Neural cell (in vitro differentiated cells): ENCODE measurements around the gene LRIG1. TPM values are rescaled to one million over a fixed set of nuclear protein-coding genes. Genes with fewer than 3 reads are reported as not detected.

Source experiments
- H2AFZ ChIP-seq: fragments of 200-600, 300-800 bp; sonication (generic), shearing (Covaris generic); 2 replicates; pipeline ENCODE4 v1.6.0; 2014; ENCODE audit warnings: low read depth, mild to moderate bottlenecking, antibody characterized with exemption, low read length, moderate library complexity
- H3F3A ChIP-seq: fragments of 200-600 bp; shearing (Covaris generic); 2 replicates; pipeline ENCODE4 v1.6.1; 2016; ENCODE audit warnings: mild to moderate bottlenecking, moderate library complexity, mixed read lengths, antibody characterized with exemption, low read length; ENCODE audit not compliant: insufficient read depth, poor library complexity, severe bottlenecking
- H3K27ac ChIP-seq: fragments of 200-600, 300-800 bp; sonication (generic), shearing (Covaris generic); 2 replicates; pipeline ENCODE4 v1.5.1; 2014; ENCODE audit warnings: mild to moderate bottlenecking, low read length, moderate library complexity
- H3K27me3 ChIP-seq: fragments of 300-800, 200-600 bp; sonication (generic), shearing (Covaris generic); 2 replicates; pipeline ENCODE4 v1.6.0; 2014; ENCODE audit warnings: mild to moderate bottlenecking, low read depth, low read length, moderate library complexity; ENCODE audit not compliant: insufficient read depth
- H3K36me3 ChIP-seq: fragments of 300-800, 200-600 bp; sonication (generic), shearing (Covaris generic); 2 replicates; pipeline ENCODE4 v1.5.1; 2014; ENCODE audit warnings: mild to moderate bottlenecking, antibody characterized with exemption, low read length, moderate library complexity; ENCODE audit not compliant: insufficient read depth
- H3K4me2 ChIP-seq: fragments of 300-800, 200-600 bp; sonication (generic), shearing (Covaris generic); 2 replicates; pipeline ENCODE4 v1.6.0; 2014; ENCODE audit warnings: mild to moderate bottlenecking, low read length
- H3K4me3 ChIP-seq: fragments of 300-800, 200-600 bp; sonication (generic), shearing (Covaris generic); 2 replicates; pipeline ENCODE4 v1.5.1; 2014; ENCODE audit warnings: mild to moderate bottlenecking, low read length, moderate library complexity
- H3K79me2 ChIP-seq: fragments of 200-600 bp; shearing (Covaris generic); replicated peaks from 2 replicates; pipeline ENCODE4 v1.6.0; 2014; ENCODE audit warnings: mild to moderate bottlenecking, low read length, moderate library complexity; ENCODE audit not compliant: insufficient read depth
- H3K9ac ChIP-seq: fragments of 300-800, 200-600 bp; sonication (generic), shearing (Covaris generic); 2 replicates; pipeline ENCODE4 v1.6.1; 2016; ENCODE audit warnings: mild to moderate bottlenecking, low read length, mixed read lengths
- H3K9me2 ChIP-seq: fragments of 200-600 bp; shearing (Covaris generic); 2 replicates; pipeline ENCODE4 v1.6.1; 2016; ENCODE audit warnings: mild to moderate bottlenecking, low read length, mixed read lengths; ENCODE audit not compliant: insufficient read depth
- H3K9me3 ChIP-seq: fragments of 200-600, 300-800 bp; sonication (generic), shearing (Covaris generic); 2 replicates; pipeline ENCODE4 v1.6.1; 2016; ENCODE audit warnings: mild to moderate bottlenecking, mixed run types, low read length, moderate library complexity, mixed read lengths
- H4K20me1 ChIP-seq: fragments of 200-600 bp; shearing (Covaris generic); 2 replicates; pipeline ENCODE4 v1.6.1; 2016; ENCODE audit warnings: mild to moderate bottlenecking, mixed run types; ENCODE audit not compliant: insufficient read depth
- CTCF ChIP-seq: fragments of 450-650 bp; IDR thresholded peaks from 2 replicates; pipeline ENCODE4 v1.5.1; 2014; ENCODE audit warnings: antibody characterized with exemption, mild to moderate bottlenecking, moderate library complexity; ENCODE audit not compliant: poor library complexity, severe bottlenecking
- EP300 ChIP-seq: fragments of 450-650 bp; conservative IDR thresholded peaks from 2 replicates; pipeline ENCODE4 v1.6.1; 2014; ENCODE audit warnings: antibody characterized with exemption, mild to moderate bottlenecking, moderate library complexity; ENCODE audit not compliant: poor library complexity, severe bottlenecking
- EZH2 ChIP-seq: fragments of 200-600, 300-800 bp; shearing (Covaris generic), sonication (generic); IDR thresholded peaks from 2 replicates; pipeline ENCODE4 v1.6.1; 2014; ENCODE audit warnings: antibody characterized with exemption, low read length, borderline replicate concordance, mild to moderate bottlenecking; ENCODE audit not compliant: insufficient read depth, poor library complexity, severe bottlenecking
- MXI1 ChIP-seq: fragments of 450-650 bp; conservative IDR thresholded peaks from 2 replicates; pipeline ENCODE4 v1.6.1; 2014; ENCODE audit warnings: antibody characterized with exemption, mild to moderate bottlenecking; ENCODE audit not compliant: poor library complexity, severe bottlenecking
- POLR2AphosphoS5 ChIP-seq: IDR thresholded peaks from 2 replicates; pipeline ENCODE4 v1.6.1; 2012
- RAD21 ChIP-seq: fragments of 450-650 bp; conservative IDR thresholded peaks from 2 replicates; pipeline ENCODE4 v1.6.1; 2014; ENCODE audit warnings: antibody characterized with exemption, mild to moderate bottlenecking, moderate library complexity
- REST ChIP-seq: IDR thresholded peaks from 2 replicates; pipeline ENCODE4 v1.6.1; 2012; ENCODE audit warnings: borderline replicate concordance
- SMC3 ChIP-seq: fragments of 450-650 bp; conservative IDR thresholded peaks from 2 replicates; pipeline ENCODE4 v1.6.1; 2014; ENCODE audit warnings: antibody characterized with exemption, mild to moderate bottlenecking, moderate library complexity; ENCODE audit not compliant: poor library complexity
- TAF1 ChIP-seq: IDR thresholded peaks from 2 replicates; pipeline ENCODE4 v1.6.1; 2012; ENCODE audit warnings: low read depth
- polyA plus RNA-seq: library from polyadenylated mRNA; depleted of rRNA; stranded (reverse); fragments of >200 nt; gene quantifications from 2 replicates; pipeline ENCODE4 v1.2.3, GENCODE V29; 2014

LRIG1 gene
- polyA plus RNA-seq, 1 donor from 2014 or later = 7.1 TPM

GRCh38 chr3:66414846-66415245, 86.0 kb downstream of the LRIG1 start:
- H3F3A ChIP-seq = no peaks in the 10 kb centered on the region
- no peak overlapping the region for H3K4me3 ChIP-seq
- TF ChIP-seq SMC3 = no peak
- no peak for TF ChIP-seq EP300
- TF ChIP-seq EZH2 = no peak
- no peak for TF ChIP-seq REST
- TF ChIP-seq CTCF = no peak
- no peak for TF ChIP-seq TAF1
- no peak for TF ChIP-seq POLR2AphosphoS5
- no peak for TF ChIP-seq MXI1
- no peak for TF ChIP-seq RAD21
- H2AFZ ChIP-seq = no peak overlapping the region
- H3K9ac ChIP-seq = no peak overlapping the region
- H3K9me2 ChIP-seq = no peaks in the 10 kb centered on the region
- H3K4me2 ChIP-seq = no peak overlapping the region
- no peak overlapping the region for H3K27ac ChIP-seq
- no peaks in the 10 kb centered on the region for H4K20me1 ChIP-seq
- H3K9me3 ChIP-seq = no peaks in the 10 kb centered on the region
- peaks cover 2% of the 10 kb centered on the region for H3K79me2 ChIP-seq
- H3K27me3 ChIP-seq = no peaks in the 10 kb centered on the region
- peaks cover 6% of the 10 kb centered on the region for H3K36me3 ChIP-seq

- no peaks in the 10 kb centered on the region for H3K79me2 ChIP-seq
- no peak overlapping the region for H3K9ac ChIP-seq
- no peaks in the 10 kb centered on the region for H3K9me2 ChIP-seq
- no peaks in the 10 kb centered on the region for H3F3A ChIP-seq
- no peaks in the 10 kb centered on the region for H4K20me1 ChIP-seq
- H2AFZ ChIP-seq = no peak overlapping the region
- TF ChIP-seq RAD21 = no peak
- TF ChIP-seq EP300 = no peak
- no peak for TF ChIP-seq TAF1
- no peak for TF ChIP-seq EZH2
- no peak for TF ChIP-seq MXI1
- no peak for TF ChIP-seq POLR2AphosphoS5
- TF ChIP-seq SMC3 = no peak
- TF ChIP-seq CTCF = no peak
- TF ChIP-seq REST = no peak
- H3K4me2 ChIP-seq = no peak overlapping the region
- no peak overlapping the region for H3K27ac ChIP-seq
- no peak overlapping the region for H3K4me3 ChIP-seq
- H3K36me3 ChIP-seq = peaks cover 6% of the 10 kb centered on the region
- no peaks in the 10 kb centered on the region for H3K27me3 ChIP-seq
- no peaks in the 10 kb centered on the region for H3K9me3 ChIP-seq
Observed at GRCh38 chr3:66413151-66413751, 87.6 kb downstream of the LRIG1 start.
